K562 (cell line): ENCODE results near the gene SZT2. TPM values are rescaled to one million over a fixed set of nuclear protein-coding genes. Genes with fewer than 3 reads are reported as not detected.
A peak's percentile ranks its signal among the peaks of the same experiment; 100 is the strongest.

Source experiments
- ATAC-seq: fragments of 200-7000 bp; cut with Tn5 transposase; 3 replicates; pipeline ENCODE4 v1.9.1; 2020; ENCODE audit warnings: moderate library complexity
- BruUV-seq: library from RNA; stranded (reverse); fragments of 400-500 nt; replicated peaks from 2 replicates; lab custom pipeline; 2021; lab: Mats Ljungman, UMichigan
- CTCF ChIA-PET: fragments of 300-600 bp; formaldehyde crosslinking; extraction: SDS; loops from one replicate; lab custom pipeline; 2021; ENCODE audit warnings: low intra/inter-chr PET ratio; lab: Yijun Ruan, JAX
- POLR2A ChIA-PET: fragments of 300-600, 350-650 bp; sonication (Branson Sonifier 250); formaldehyde crosslinking; extraction: SDS; loops from one replicate; lab custom pipeline; 2021; ENCODE audit warnings: antibody characterized with exemption, inconsistent platforms; lab: Yijun Ruan, JAX
- DNase-seq, 4 experiments: peaks; one replicate each; pipeline versions ENCODE4 v3.0.0 to v3.0.0-alpha.2; 2011 to 2018; ENCODE audit warnings: low spot score in 3 of 4, mixed read lengths in 3 of 4; ENCODE audit errors: extremely low read depth in 1 of 4
- FAIRE-seq: peaks from 2 replicates; lab custom pipeline; 2011; peaks lifted over from hg19 to GRCh38; lab: Jason Lieb, UNC
- H2AFZ ChIP-seq: 2 replicates; pipeline ENCODE4 v1.6.0; 2011; ENCODE audit warnings: low read depth, low read length, control low read depth, inconsistent platforms
- H3K27ac ChIP-seq: fragments of 200-600 bp; 3 replicates; pipeline ENCODE4 v1.8.0; 2011; ENCODE audit warnings: low read depth, mild to moderate bottlenecking, control low read depth, inconsistent platforms, low read length, moderate library complexity, mixed read lengths; ENCODE audit errors: extremely low read depth
- H3K27me3 ChIP-seq, 2 experiments: fragments of 300-600 bp in 1 of 2; 2 replicates in 1 of 2; 3 replicates in 1 of 2; pipeline versions ENCODE4 v1.6.0 to v1.8.0; 2011; ENCODE audit warnings: inconsistent platforms in 2 of 2, low read length in 2 of 2, mild to moderate bottlenecking in 1 of 2, mixed read lengths in 1 of 2, moderate library complexity in 1 of 2; ENCODE audit not compliant: control insufficient read depth in 2 of 2, insufficient read depth in 2 of 2
- H3K36me3 ChIP-seq: fragments of 300-600 bp; 3 replicates; pipeline ENCODE4 v1.8.0; 2011; ENCODE audit warnings: mild to moderate bottlenecking, low read length, inconsistent platforms; ENCODE audit not compliant: control insufficient read depth, insufficient read depth
- H3K4me1 ChIP-seq, 2 experiments: fragments of 200-600 bp in 1 of 2; replicated peaks in 1 of 2; 2 replicates in 1 of 2; 3 replicates in 1 of 2; pipeline versions ENCODE4 v1.5.1 to v1.8.0; 2011; ENCODE audit warnings: inconsistent platforms in 2 of 2, low read length in 2 of 2, mild to moderate bottlenecking in 1 of 2, mixed read lengths in 1 of 2, moderate library complexity in 1 of 2; ENCODE audit not compliant: control insufficient read depth in 2 of 2, insufficient read depth in 2 of 2
- H3K4me2 ChIP-seq: 2 replicates; pipeline ENCODE4 v1.6.1; 2011; ENCODE audit warnings: low read length, control low read depth, inconsistent platforms, mixed read lengths; ENCODE audit not compliant: insufficient read depth
- H3K4me3 ChIP-seq: fragments of 200-600 bp; sonication (generic), shearing (Covaris generic); 2 replicates; pipeline ENCODE4 v1.5.1; 2016; ENCODE audit warnings: control low read depth, inconsistent platforms
- H3K79me2 ChIP-seq: fragments of 200-600 bp; 3 replicates; pipeline ENCODE4 v1.8.0; 2011; ENCODE audit warnings: low read length, inconsistent platforms; ENCODE audit not compliant: control insufficient read depth, insufficient read depth
- H3K9ac ChIP-seq, 2 experiments: 2 replicates each; pipeline versions ENCODE4 v1.6.0 to v1.6.1; 2011; ENCODE audit warnings: low read depth in 2 of 2, low read length in 2 of 2, control low read depth in 1 of 2, inconsistent platforms in 1 of 2, mild to moderate bottlenecking in 1 of 2, mixed read lengths in 1 of 2; ENCODE audit not compliant: insufficient read depth in 1 of 2
- H3K9me1 ChIP-seq: one replicate; pipeline ENCODE4 v1.6.0; 2011; ENCODE audit warnings: inconsistent platforms, mild to moderate bottlenecking, low read length, moderate library complexity; ENCODE audit not compliant: control insufficient read depth, insufficient read depth
- H3K9me3 ChIP-seq: replicated peaks from 2 replicates; pipeline ENCODE4 v1.5.1; 2011; ENCODE audit warnings: low read depth, low read length, inconsistent platforms; ENCODE audit not compliant: control insufficient read depth, insufficient read depth
- H4K20me1 ChIP-seq: replicated peaks from 2 replicates; pipeline ENCODE4 v1.6.1; 2011; ENCODE audit warnings: low read length, inconsistent platforms, mixed read lengths; ENCODE audit not compliant: control insufficient read depth, insufficient read depth
- SMARCB1 ChIP-seq: IDR thresholded peaks from 2 replicates; pipeline ENCODE4 v1.6.1; 2011; ENCODE audit warnings: improper control_type of control experiment, low read depth; ENCODE audit not compliant: insufficient read length
- ZNF518B ChIP-seq: fragments of 250-450 bp; sonication (Bioruptor Pico); IDR thresholded peaks from 2 replicates; pipeline ENCODE4 v1.5.0; 2021; ENCODE audit warnings: mild to moderate bottlenecking, moderate library complexity
- WGBS: fragments of 100-300 bp; shearing (Covaris generic); methylation state at CpG from one replicate; pipeline ENCODE4 v1.1.6; 2016; ENCODE audit warnings: low coverage, mixed read lengths; ENCODE audit not compliant: insufficient coverage; ENCODE audit errors: missing lambda C conversion rate; 5-methylcytosine and 5-hydroxymethylcytosine counted together
- in situ Hi-C: fragments of 300-500 bp; cut with MboI; formaldehyde crosslinking; loops from 4 replicates; pipeline ENCODE4 v1.15.0; 2018; ENCODE audit warnings: inconsistent platforms, mixed read lengths
- intact Hi-C: fragments of 100-400 bp; cut with micrococcal nuclease; formaldehyde crosslinking; loops from 2 replicates; pipeline ENCODE4 v1.14.2; 2022
- polyA plus RNA-seq, 8 experiments: library from polyadenylated mRNA; depleted of rRNA in 4 of 8; stranded (reverse) in 5 of 8; unstranded in 3 of 8; fragments of >200 nt; fragmentation: Nextera tagmentation in 2 of 8; fragmentation: Illumina TruSeq in 1 of 8; extraction: Ambion mirVana in 2 of 8; extraction: Trizol in 1 of 8; gene quantifications; 2 replicates each; pipeline versions ENCODE4 v1.2.1 to v1.2.3, GENCODE V29; 2011 to 2014; ENCODE audit warnings: inconsistent platforms in 1 of 8, missing spikeins in 1 of 8
- total RNA-seq, 7 experiments: library from RNA; depleted of rRNA in 6 of 7; stranded (reverse); fragments of >200 nt in 6 of 7; fragmentation: Illumina TruSeq in 2 of 7; extraction: Trizol in 2 of 7; gene quantifications; 2 replicates each; pipeline versions ENCODE4 v1.2.1 to v1.2.3, GENCODE V29; 2011 to 2021; ENCODE audit warnings: low replicate concordance in 1 of 7

The SZT2 gene
- total and polyA plus RNA-seq, 9 of the 15 experiments (the other 6 are each of a cell fraction or from before 2014, with no cell fraction given), result 0.88 to 31.0 (median 12.8) TPM

DNA sequence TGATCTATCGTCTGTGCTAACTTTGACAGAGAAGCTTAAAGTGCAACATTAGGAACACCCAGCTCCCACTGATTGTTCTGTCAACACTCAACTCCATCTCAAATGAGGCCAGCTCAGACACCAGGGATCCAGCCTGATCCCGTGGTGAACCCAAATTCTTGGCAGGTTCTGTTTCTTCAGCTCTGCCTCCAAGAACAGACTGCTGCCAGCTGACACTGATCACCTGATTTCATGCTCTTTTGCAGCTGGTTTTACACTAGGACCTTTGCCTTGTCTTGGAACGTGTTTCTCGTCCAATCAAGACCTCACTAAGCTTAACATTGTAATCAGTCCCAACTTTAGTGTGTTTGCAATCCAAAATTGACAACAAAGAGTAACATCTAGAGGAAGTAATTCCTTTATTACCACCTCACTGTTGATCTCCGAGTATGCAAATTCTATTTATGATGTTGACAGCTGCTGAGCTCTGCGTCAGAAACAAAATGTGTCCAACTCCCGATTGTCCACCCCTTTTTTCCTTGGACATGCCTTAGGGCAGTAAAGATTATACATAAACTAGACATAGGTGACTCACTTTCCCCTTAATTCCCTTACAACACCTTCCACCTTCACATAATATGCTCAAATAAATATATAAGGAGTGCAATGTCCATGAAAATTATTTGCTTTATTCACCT is 65.7 kb downstream of the SZT2 start:
- Histone ChIP-seq H3K9ac (no peak overlapping the region), H3K27ac (no peak overlapping the region), H3K36me3 (peaks cover 11% of the 10 kb centered on the region; the same call in 1 of the 3 replicates), H4K20me1 (no peaks in the 10 kb centered on the region), H3K4me2 (no peak overlapping the region), H2AFZ (no peak overlapping the region), H3K27me3 (no peaks in the 10 kb centered on the region; a peak in 1 of 5 replicates), H3K9me3 (no peaks in the 10 kb centered on the region), H3K9me1 (no peaks in the 10 kb centered on the region), H3K4me3 (no peak overlapping the region), H3K79me2 (no peaks in the 10 kb centered on the region), H3K4me1 (peaks cover 0 to 16% of the 10 kb centered on the region in 2 experiments; a peak in 3 of 5 replicates)
- BruUV-seq, result no TSS peak
- ChIA-PET POLR2A (interaction anchor here (0.5 to 1.1 kb wide), 6 partner anchors 12 to 519 kb away, joined by 3 to 4 read pairs (median 3); no protein-coding TSS in a partner anchor), CTCF (no interaction called here)
- in situ Hi-C loops, result no loop called here
- TF ChIP-seq ZNF518B (no peak), SMARCB1 (no peak)
- 17% methylated on average over 7 of the region's 7 CpGs for WGBS
- peak; percentile 15 for FAIRE-seq
- no peak for ATAC-seq
- intact Hi-C loops, result no loop called here
- no peak for DNase-seq
